Neural cell (in vitro differentiated cells): ENCODE measurements around the gene SNRNP25.

Experiments used
- CTCF ChIP-seq: fragments of 450-650 bp; IDR thresholded peaks from 2 replicates; pipeline ENCODE4 v1.5.1; 2014; ENCODE audit warnings: antibody characterized with exemption, mild to moderate bottlenecking, moderate library complexity; ENCODE audit not compliant: poor library complexity, severe bottlenecking
- EP300 ChIP-seq: fragments of 450-650 bp; conservative IDR thresholded peaks from 2 replicates; pipeline ENCODE4 v1.6.1; 2014; ENCODE audit warnings: antibody characterized with exemption, mild to moderate bottlenecking, moderate library complexity; ENCODE audit not compliant: poor library complexity, severe bottlenecking
- TF ChIP-seq, protein P1 (sequence below): IDR thresholded peaks from 2 replicates; pipeline ENCODE4 v1.6.1; 2012; ENCODE audit warnings: borderline replicate concordance

DNA sequence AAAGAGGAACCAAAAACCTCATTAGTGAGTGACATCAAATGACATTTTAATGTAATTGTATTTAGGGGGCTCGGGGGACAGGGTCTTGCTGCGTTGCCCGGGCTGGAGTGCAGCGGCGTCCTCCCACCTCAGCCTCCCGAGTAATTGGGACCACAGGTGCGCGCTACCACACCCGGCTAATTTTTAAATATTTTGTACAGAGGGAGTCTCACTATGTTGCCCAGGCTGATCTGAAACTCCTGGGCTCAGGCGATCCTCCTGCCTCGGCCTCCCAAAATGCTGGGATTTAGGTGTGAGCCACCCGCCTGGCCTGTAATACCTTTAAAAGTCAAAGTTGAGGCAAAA is 581 bp downstream of the SNRNP25 start:
- no peak for TF ChIP-seq CTCF
- TF ChIP-seq, protein P1, sequence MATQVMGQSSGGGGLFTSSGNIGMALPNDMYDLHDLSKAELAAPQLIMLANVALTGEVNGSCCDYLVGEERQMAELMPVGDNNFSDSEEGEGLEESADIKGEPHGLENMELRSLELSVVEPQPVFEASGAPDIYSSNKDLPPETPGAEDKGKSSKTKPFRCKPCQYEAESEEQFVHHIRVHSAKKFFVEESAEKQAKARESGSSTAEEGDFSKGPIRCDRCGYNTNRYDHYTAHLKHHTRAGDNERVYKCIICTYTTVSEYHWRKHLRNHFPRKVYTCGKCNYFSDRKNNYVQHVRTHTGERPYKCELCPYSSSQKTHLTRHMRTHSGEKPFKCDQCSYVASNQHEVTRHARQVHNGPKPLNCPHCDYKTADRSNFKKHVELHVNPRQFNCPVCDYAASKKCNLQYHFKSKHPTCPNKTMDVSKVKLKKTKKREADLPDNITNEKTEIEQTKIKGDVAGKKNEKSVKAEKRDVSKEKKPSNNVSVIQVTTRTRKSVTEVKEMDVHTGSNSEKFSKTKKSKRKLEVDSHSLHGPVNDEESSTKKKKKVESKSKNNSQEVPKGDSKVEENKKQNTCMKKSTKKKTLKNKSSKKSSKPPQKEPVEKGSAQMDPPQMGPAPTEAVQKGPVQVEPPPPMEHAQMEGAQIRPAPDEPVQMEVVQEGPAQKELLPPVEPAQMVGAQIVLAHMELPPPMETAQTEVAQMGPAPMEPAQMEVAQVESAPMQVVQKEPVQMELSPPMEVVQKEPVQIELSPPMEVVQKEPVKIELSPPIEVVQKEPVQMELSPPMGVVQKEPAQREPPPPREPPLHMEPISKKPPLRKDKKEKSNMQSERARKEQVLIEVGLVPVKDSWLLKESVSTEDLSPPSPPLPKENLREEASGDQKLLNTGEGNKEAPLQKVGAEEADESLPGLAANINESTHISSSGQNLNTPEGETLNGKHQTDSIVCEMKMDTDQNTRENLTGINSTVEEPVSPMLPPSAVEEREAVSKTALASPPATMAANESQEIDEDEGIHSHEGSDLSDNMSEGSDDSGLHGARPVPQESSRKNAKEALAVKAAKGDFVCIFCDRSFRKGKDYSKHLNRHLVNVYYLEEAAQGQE: no peak
- TF ChIP-seq EP300: no peak
